Measurements from ENCODE around the gene EDN3. TPM values are rescaled to one million over a fixed set of nuclear protein-coding genes. Genes with fewer than 3 reads are reported as not detected.

The EDN3 gene
- total and polyA plus RNA-seq, 2 donors (not counting 3 experiments of a cell fraction or from before 2014, with no cell fraction given), result not detected

DNA sequence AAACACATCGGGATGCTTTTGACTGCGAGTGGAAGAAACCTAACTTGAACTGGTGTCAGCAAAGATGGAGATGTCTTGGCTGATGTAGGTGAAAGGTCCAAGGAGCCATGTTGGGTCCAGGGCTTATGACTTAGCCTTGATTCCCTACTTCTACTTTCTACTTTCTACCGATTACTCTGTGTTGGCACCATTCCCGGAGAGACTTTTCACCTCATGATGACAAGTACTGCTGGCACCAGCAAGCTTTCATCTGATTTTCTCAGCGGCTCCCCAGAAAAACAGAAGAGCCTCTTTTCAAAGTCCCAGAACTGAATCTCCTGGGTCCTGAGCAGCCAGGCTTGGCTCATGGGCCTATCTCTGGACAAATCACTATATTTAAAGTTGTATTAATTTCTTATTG, 4.9 kb upstream of the EDN3 start:
- ChIA-PET CTCF (no interaction called here), POLR2A (no interaction called here)
- H3K9ac ChIP-seq (replicated peaks; ENCODE audit: extremely low read depth, insufficient read depth, low read length), result no peak overlapping the region
- no peak for TF ChIP-seq FOS (IDR thresholded peaks at IDR 0.05; ENCODE audit: borderline replicate concordance, insufficient read depth, low read length)
- TF ChIP-seq EZH2 (IDR thresholded peaks at IDR 0.05; ENCODE audit: borderline replicate concordance, low read depth, low read length, severe bottlenecking), result no peak
- no peak for TF ChIP-seq POLR2AphosphoS5 (IDR thresholded peaks at IDR 0.05; ENCODE audit: insufficient read depth, low read depth, low read length)
- TF ChIP-seq, protein P1, sequence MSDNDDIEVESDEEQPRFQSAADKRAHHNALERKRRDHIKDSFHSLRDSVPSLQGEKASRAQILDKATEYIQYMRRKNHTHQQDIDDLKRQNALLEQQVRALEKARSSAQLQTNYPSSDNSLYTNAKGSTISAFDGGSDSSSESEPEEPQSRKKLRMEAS (IDR thresholded peaks at IDR 0.05; ENCODE audit: insufficient read depth, insufficient read length), result no peak
- no peak for TF ChIP-seq MYC (IDR thresholded peaks at IDR 0.05; ENCODE audit: low read depth, low read length)
- no peak for TF ChIP-seq POLR2A (IDR thresholded peaks at IDR 0.05; ENCODE audit: low read depth, low read length)
- TF ChIP-seq JUN (IDR thresholded peaks at IDR 0.05; ENCODE audit: borderline replicate concordance, insufficient read depth, insufficient read length, low read depth), result no peak
- TF ChIP-seq GATA2 (IDR thresholded peaks at IDR 0.05; ENCODE audit: insufficient read depth, insufficient read length, low read depth, low read length), result no peak
- TF ChIP-seq, protein P2, sequence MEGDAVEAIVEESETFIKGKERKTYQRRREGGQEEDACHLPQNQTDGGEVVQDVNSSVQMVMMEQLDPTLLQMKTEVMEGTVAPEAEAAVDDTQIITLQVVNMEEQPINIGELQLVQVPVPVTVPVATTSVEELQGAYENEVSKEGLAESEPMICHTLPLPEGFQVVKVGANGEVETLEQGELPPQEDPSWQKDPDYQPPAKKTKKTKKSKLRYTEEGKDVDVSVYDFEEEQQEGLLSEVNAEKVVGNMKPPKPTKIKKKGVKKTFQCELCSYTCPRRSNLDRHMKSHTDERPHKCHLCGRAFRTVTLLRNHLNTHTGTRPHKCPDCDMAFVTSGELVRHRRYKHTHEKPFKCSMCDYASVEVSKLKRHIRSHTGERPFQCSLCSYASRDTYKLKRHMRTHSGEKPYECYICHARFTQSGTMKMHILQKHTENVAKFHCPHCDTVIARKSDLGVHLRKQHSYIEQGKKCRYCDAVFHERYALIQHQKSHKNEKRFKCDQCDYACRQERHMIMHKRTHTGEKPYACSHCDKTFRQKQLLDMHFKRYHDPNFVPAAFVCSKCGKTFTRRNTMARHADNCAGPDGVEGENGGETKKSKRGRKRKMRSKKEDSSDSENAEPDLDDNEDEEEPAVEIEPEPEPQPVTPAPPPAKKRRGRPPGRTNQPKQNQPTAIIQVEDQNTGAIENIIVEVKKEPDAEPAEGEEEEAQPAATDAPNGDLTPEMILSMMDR (IDR thresholded peaks at IDR 0.05; ENCODE audit: extremely low read depth in 1 of 2, insufficient read depth in 1 of 2, low read depth in 1 of 2, low read length in 2 of 2), result no peak
- FAIRE-seq, result no peak
- intact Hi-C loops (cut with micrococcal nuclease), result no loop called here
- no peaks in the 10 kb centered on the region for H3K27me3 ChIP-seq (ENCODE audit: control insufficient read depth in 2 of 2, insufficient read depth in 2 of 2, low read length in 2 of 2)
- DNase-seq (ENCODE audit: low read depth, low spot score), result no peak
- H2AFZ ChIP-seq (ENCODE audit: low read depth, low read length), result no peak overlapping the region
- dilution Hi-C loops (cut with MboI; ENCODE audit: extremely low pct_ligation_motif_present, low sequenced_read_pairs), result no loop called here
- no TSS peak for BruUV-seq (replicated peaks)
- no peaks in the 10 kb centered on the region for H3K9me1 ChIP-seq (replicated peaks; ENCODE audit: control insufficient read depth, extremely low read depth, insufficient read depth, low read length)
- no peaks in the 10 kb centered on the region for H3K4me1 ChIP-seq (ENCODE audit: control insufficient read depth, extremely low read depth, insufficient read depth, low read length)
- no peak overlapping the region for H3K27ac ChIP-seq (ENCODE audit: insufficient read depth, low read depth, low read length)
- H3K36me3 ChIP-seq (ENCODE audit: control insufficient read depth in 2 of 2, extremely low read depth in 1 of 2, insufficient read depth in 2 of 2, low read length in 2 of 2), result no peaks in the 10 kb centered on the region
- no peak overlapping the region for H3K4me2 ChIP-seq (ENCODE audit: insufficient read depth, low read length)
- H3K79me2 ChIP-seq (ENCODE audit: control insufficient read depth, insufficient read depth, low read length), result no peaks in the 10 kb centered on the region
- H3K9me3 ChIP-seq (replicated peaks; ENCODE audit: control insufficient read depth, insufficient read depth, low read length), result no peaks in the 10 kb centered on the region
- H4K20me1 ChIP-seq (replicated peaks; ENCODE audit: control insufficient read depth, extremely low read depth, insufficient read depth, low read length), result no peaks in the 10 kb centered on the region
- H3K4me3 ChIP-seq (replicated peaks in 1 of 3; ENCODE audit: insufficient read depth in 1 of 3, low read depth in 1 of 3, low read length in 3 of 3), result no peak overlapping the region

Data from endothelial cell of umbilical vein (primary cell).